Right lobe of liver (tissue), 4 donors: ENCODE data around the gene SOX18.

Source experiments
- POLR2A ChIP-seq: fragments of 450-650 bp; IDR thresholded peaks from one replicate; pipeline ENCODE4 v1.6.1; 2017; ENCODE audit warnings: antibody characterized with exemption, mild to moderate bottlenecking
- TF ChIP-seq, protein P1 (sequence below), 4 donors: fragments of 200-600 bp in 3 of 4; fragments of 450-650 bp in 1 of 4; IDR thresholded peaks; one replicate each; pipeline versions ENCODE4 v1.5.1 to v1.8.0; 2016 to 2022; ENCODE audit warnings: antibody characterized with exemption in 4 of 4, mild to moderate bottlenecking in 2 of 4
- donor health status: DM: no; HTN: no; CAD: no.
- donor health status: DM: no; HTN: no; CAD: no.
- donor health status: DM: no; HTN: yes; CAD: no.

DNA sequence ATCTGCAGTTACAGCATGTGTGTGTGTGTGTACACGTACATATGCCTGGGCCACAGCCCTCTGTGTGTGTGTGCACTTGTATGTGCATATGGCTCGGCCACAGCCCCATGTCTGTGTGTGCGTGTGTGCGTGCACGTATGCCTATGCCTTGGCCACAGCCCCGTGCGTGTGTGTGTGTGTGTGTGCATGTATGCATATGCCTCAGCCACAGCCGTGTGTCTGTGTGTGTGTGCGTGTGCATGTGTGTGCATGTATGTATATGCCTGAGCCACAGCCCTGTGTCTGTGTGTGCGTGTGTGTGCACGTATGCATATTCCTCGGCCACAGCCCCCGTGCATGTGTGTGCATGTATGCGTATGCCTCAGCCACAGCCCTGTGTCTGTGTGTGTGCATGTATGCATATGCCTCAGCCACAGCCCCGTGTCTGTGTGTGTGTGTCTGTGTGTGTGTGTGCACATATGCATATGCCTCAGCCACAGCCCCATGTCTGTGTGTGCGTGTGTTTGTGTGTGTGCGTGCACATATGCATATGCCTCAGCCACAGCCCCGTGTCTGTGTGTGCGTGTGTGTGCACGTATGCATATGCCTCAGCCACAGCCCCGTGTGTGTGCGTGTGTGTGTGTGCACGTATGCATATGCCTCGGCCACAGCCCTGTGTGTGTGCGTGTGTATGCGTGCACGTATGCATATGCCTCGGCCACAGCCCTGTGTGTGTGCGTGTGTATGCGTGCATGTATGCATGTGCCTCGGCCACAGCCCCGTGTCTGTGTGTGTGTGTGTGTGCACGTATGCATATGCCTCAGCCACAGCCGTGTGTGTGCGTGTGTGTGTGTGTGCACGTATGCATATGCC, 28.1 kb downstream of the SOX18 start:
- TF ChIP-seq, protein P1, sequence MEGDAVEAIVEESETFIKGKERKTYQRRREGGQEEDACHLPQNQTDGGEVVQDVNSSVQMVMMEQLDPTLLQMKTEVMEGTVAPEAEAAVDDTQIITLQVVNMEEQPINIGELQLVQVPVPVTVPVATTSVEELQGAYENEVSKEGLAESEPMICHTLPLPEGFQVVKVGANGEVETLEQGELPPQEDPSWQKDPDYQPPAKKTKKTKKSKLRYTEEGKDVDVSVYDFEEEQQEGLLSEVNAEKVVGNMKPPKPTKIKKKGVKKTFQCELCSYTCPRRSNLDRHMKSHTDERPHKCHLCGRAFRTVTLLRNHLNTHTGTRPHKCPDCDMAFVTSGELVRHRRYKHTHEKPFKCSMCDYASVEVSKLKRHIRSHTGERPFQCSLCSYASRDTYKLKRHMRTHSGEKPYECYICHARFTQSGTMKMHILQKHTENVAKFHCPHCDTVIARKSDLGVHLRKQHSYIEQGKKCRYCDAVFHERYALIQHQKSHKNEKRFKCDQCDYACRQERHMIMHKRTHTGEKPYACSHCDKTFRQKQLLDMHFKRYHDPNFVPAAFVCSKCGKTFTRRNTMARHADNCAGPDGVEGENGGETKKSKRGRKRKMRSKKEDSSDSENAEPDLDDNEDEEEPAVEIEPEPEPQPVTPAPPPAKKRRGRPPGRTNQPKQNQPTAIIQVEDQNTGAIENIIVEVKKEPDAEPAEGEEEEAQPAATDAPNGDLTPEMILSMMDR (IDR thresholded peaks at IDR 0.05) = no peak
- TF ChIP-seq POLR2A = no peak
